DND-41 (cell line): ENCODE data around the gene NBEA.

Experiments used
- ATAC-seq: fragments of 200-7000 bp; cut with Tn5 transposase; 3 replicates; pipeline ENCODE4 v1.9.1; 2021; ENCODE audit warnings: low read depth; ENCODE audit not compliant: insufficient read depth
- DNase-seq: peaks from one replicate; pipeline ENCODE4 v3.0.0-alpha.2; 2020
- H2AFZ ChIP-seq: 2 replicates; pipeline ENCODE4 v1.6.0; 2012; ENCODE audit warnings: low read depth, low read length
- H3K27ac ChIP-seq: 2 replicates; pipeline ENCODE4 v1.5.1; 2012; ENCODE audit warnings: low read length, inconsistent platforms
- H3K27me3 ChIP-seq: fragments of 200-600 bp; sonication (generic); 2 replicates; pipeline ENCODE4 v1.6.0; 2012; ENCODE audit warnings: low read length, mild to moderate bottlenecking, inconsistent platforms; ENCODE audit not compliant: insufficient read depth, poor library complexity
- H3K36me3 ChIP-seq: 2 replicates; pipeline ENCODE4 v1.5.1; 2012; ENCODE audit warnings: low read length, inconsistent platforms; ENCODE audit not compliant: insufficient read depth
- H3K4me1 ChIP-seq: 2 replicates; pipeline ENCODE4 v1.5.1; 2012; ENCODE audit warnings: mild to moderate bottlenecking, low read length; ENCODE audit not compliant: insufficient read depth
- H3K4me2 ChIP-seq: 2 replicates; pipeline ENCODE4 v1.6.0; 2012; ENCODE audit warnings: mild to moderate bottlenecking, moderate library complexity, low read length, inconsistent platforms; ENCODE audit not compliant: insufficient read depth
- H3K4me3 ChIP-seq, 2 experiments: fragments of 200-600 bp in 1 of 2; shearing (Covaris generic) in 1 of 2; 2 replicates each; pipeline ENCODE4 v1.5.1; 2012 to 2016; ENCODE audit warnings: inconsistent platforms in 2 of 2, low read length in 2 of 2, mild to moderate bottlenecking in 2 of 2, low read depth in 1 of 2, moderate library complexity in 1 of 2
- H3K79me2 ChIP-seq: 2 replicates; pipeline ENCODE4 v1.6.0; 2012; ENCODE audit warnings: low read length, inconsistent platforms; ENCODE audit not compliant: insufficient read depth
- H3K9ac ChIP-seq: 2 replicates; pipeline ENCODE4 v1.6.0; 2012; ENCODE audit warnings: low read depth, mild to moderate bottlenecking, inconsistent platforms, low read length, moderate library complexity
- H3K9me3 ChIP-seq: 2 replicates; pipeline ENCODE4 v1.5.1; 2012; ENCODE audit warnings: low read length, moderate library complexity, mild to moderate bottlenecking, inconsistent platforms; ENCODE audit not compliant: insufficient read depth, severe bottlenecking
- H4K20me1 ChIP-seq: 2 replicates; pipeline ENCODE4 v1.6.0; 2012; ENCODE audit warnings: low read length; ENCODE audit not compliant: insufficient read depth
- EZH2 ChIP-seq: IDR thresholded peaks from 3 replicates; pipeline ENCODE4 v1.6.1; 2012; ENCODE audit warnings: borderline replicate concordance, low read depth, mild to moderate bottlenecking, moderate library complexity, low read length, inconsistent platforms; ENCODE audit not compliant: severe bottlenecking
- TF ChIP-seq, protein P1 (sequence below): IDR thresholded peaks from 2 replicates; pipeline ENCODE4 v1.5.1; 2012; ENCODE audit warnings: borderline replicate concordance, low read length, moderate library complexity, mild to moderate bottlenecking; ENCODE audit not compliant: poor library complexity, severe bottlenecking; ENCODE audit errors: extremely low read depth

NBEA gene

GRCh38 chr13:35496006-35496405 lies 553.9 kb downstream of the NBEA start:
- Histone ChIP-seq H2AFZ (no peak overlapping the region), H4K20me1 (no peaks in the 10 kb centered on the region), H3K79me2 (no peaks in the 10 kb centered on the region), H3K4me3 (no peak overlapping the region), H3K36me3 (no peaks in the 10 kb centered on the region), H3K4me2 (no peak overlapping the region), H3K27ac (no peak overlapping the region), H3K27me3 (no peaks in the 10 kb centered on the region), H3K9me3 (no peaks in the 10 kb centered on the region), H3K9ac (no peak overlapping the region), H3K4me1 (no peaks in the 10 kb centered on the region)
- TF ChIP-seq, protein P1, sequence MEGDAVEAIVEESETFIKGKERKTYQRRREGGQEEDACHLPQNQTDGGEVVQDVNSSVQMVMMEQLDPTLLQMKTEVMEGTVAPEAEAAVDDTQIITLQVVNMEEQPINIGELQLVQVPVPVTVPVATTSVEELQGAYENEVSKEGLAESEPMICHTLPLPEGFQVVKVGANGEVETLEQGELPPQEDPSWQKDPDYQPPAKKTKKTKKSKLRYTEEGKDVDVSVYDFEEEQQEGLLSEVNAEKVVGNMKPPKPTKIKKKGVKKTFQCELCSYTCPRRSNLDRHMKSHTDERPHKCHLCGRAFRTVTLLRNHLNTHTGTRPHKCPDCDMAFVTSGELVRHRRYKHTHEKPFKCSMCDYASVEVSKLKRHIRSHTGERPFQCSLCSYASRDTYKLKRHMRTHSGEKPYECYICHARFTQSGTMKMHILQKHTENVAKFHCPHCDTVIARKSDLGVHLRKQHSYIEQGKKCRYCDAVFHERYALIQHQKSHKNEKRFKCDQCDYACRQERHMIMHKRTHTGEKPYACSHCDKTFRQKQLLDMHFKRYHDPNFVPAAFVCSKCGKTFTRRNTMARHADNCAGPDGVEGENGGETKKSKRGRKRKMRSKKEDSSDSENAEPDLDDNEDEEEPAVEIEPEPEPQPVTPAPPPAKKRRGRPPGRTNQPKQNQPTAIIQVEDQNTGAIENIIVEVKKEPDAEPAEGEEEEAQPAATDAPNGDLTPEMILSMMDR: no peak
- TF ChIP-seq EZH2: no peak
- ATAC-seq (no peak), DNase-seq (no peak)

GRCh38 chr13:35496761-35497386 lies 554.8 kb downstream of the NBEA start:
- TF ChIP-seq, protein P1: no peak
- no peak for TF ChIP-seq EZH2
- H3K9me3 ChIP-seq: no peaks in the 10 kb centered on the region

GRCh38 chr13:35498231-35498630 lies 556.2 kb downstream of the NBEA start:
- H3K27ac ChIP-seq: no peak overlapping the region
- no peak for ATAC-seq

More at GRCh38 chr13:35496761-35497386, 554.8 kb downstream of the NBEA start:
- H3K36me3 ChIP-seq: no peaks in the 10 kb centered on the region
- H4K20me1 ChIP-seq: no peaks in the 10 kb centered on the region
- no peak overlapping the region for H3K4me3 ChIP-seq
- H3K27me3 ChIP-seq: no peaks in the 10 kb centered on the region
- H3K4me2 ChIP-seq: no peak overlapping the region
- ATAC-seq (no peak), DNase-seq (no peak)
- H2AFZ ChIP-seq: no peak overlapping the region
- no peaks in the 10 kb centered on the region for H3K79me2 ChIP-seq
- no peak overlapping the region for H3K27ac ChIP-seq
- H3K9ac ChIP-seq: no peak overlapping the region
- H3K4me1 ChIP-seq: no peaks in the 10 kb centered on the region

More at GRCh38 chr13:35498231-35498630, 556.2 kb downstream of the NBEA start:
- H3K4me1 ChIP-seq: no peaks in the 10 kb centered on the region
- H4K20me1 ChIP-seq: no peaks in the 10 kb centered on the region
- H3K9me3 ChIP-seq: no peaks in the 10 kb centered on the region
- no peak overlapping the region for H3K4me2 ChIP-seq
- no peak overlapping the region for H3K9ac ChIP-seq
- H3K4me3 ChIP-seq: no peak overlapping the region
- H3K27me3 ChIP-seq: no peaks in the 10 kb centered on the region
- no peaks in the 10 kb centered on the region for H3K36me3 ChIP-seq
- H2AFZ ChIP-seq: no peak overlapping the region
- no peaks in the 10 kb centered on the region for H3K79me2 ChIP-seq
- TF ChIP-seq, protein P1: no peak
- no peak for TF ChIP-seq EZH2
- DNase-seq: no peak
